CD4-positive, CD25-positive, alpha-beta regulatory T cell (primary cell): Measurements from ENCODE around the gene TLNRD1. TPM values are rescaled to one million over a fixed set of nuclear protein-coding genes. Genes with fewer than 3 reads are reported as not detected.

ENCODE experiments used
- ATAC-seq, 2 donors: fragments of 150-1000 bp; cut with Tn5 transposase; one replicate each; pipeline ENCODE4 v1.10.0; 2021; ENCODE audit warnings: low read depth in 2 of 2, moderate number of reproducible peaks in 2 of 2, moderate library complexity in 1 of 2
- DNase-seq, 3 donors: peaks; one replicate each; pipeline versions ENCODE4 v3.0.0 to v3.0.0-alpha.2; 2012 to 2022; ENCODE audit warnings: mixed read lengths in 1 of 3
- H3K27ac ChIP-seq: one replicate; pipeline ENCODE4 v1.7.0; 2013; ENCODE audit warnings: mild to moderate bottlenecking, low read length; ENCODE audit not compliant: insufficient read depth, poor library complexity, severe bottlenecking
- H3K27me3 ChIP-seq: one replicate; pipeline ENCODE4 v1.7.0; 2013; ENCODE audit warnings: low read length; ENCODE audit not compliant: control insufficient read depth, insufficient read depth
- H3K36me3 ChIP-seq: one replicate; pipeline ENCODE4 v1.7.0; 2013; ENCODE audit warnings: mild to moderate bottlenecking, low read length, moderate library complexity; ENCODE audit not compliant: control insufficient read depth, insufficient read depth
- H3K4me1 ChIP-seq: 2 replicates; pipeline ENCODE4 v1.7.0; 2013; ENCODE audit warnings: mild to moderate bottlenecking, low read length; ENCODE audit not compliant: insufficient read depth, control insufficient read depth, poor library complexity, severe bottlenecking
- H3K4me3 ChIP-seq: one replicate; pipeline ENCODE4 v1.7.0; 2013; ENCODE audit warnings: low read depth, mild to moderate bottlenecking, low read length, moderate library complexity
- H3K9me3 ChIP-seq, 2 experiments: 1 replicate in 1 of 2; 2 replicates in 1 of 2; pipeline ENCODE4 v1.7.0; 2013; ENCODE audit warnings: low read length in 2 of 2, mild to moderate bottlenecking in 1 of 2, moderate library complexity in 1 of 2; ENCODE audit not compliant: control insufficient read depth in 2 of 2
- H3K27ac Mint-ChIP-seq, 3 donors: one replicate each; pipeline ENCODE4 v1.8.0; 2020 to 2022; ENCODE audit warnings: mild to moderate bottlenecking in 3 of 3, mixed read lengths in 3 of 3, moderate library complexity in 2 of 3
- H3K27me3 Mint-ChIP-seq: one replicate; pipeline ENCODE4 v1.8.0; 2022; ENCODE audit warnings: mild to moderate bottlenecking, mixed read lengths
- H3K36me3 Mint-ChIP-seq: one replicate; pipeline ENCODE4 v1.8.0; 2020; ENCODE audit warnings: mixed read lengths
- H3K4me1 Mint-ChIP-seq, 4 donors: one replicate each; pipeline ENCODE4 v1.8.0; 2020 to 2022; ENCODE audit warnings: mixed read lengths in 4 of 4, mild to moderate bottlenecking in 1 of 4
- H3K4me3 Mint-ChIP-seq, 4 donors: one replicate each; pipeline ENCODE4 v1.8.0; 2020 to 2022; ENCODE audit warnings: mild to moderate bottlenecking in 4 of 4, mixed read lengths in 4 of 4, moderate library complexity in 3 of 4
- H3K9me3 Mint-ChIP-seq, 7 donors: one replicate each; pipeline ENCODE4 v1.8.0; 2020 to 2022; ENCODE audit warnings: mixed read lengths in 7 of 7, mild to moderate bottlenecking in 3 of 7, moderate library complexity in 2 of 7
- polyA plus RNA-seq, 4 donors: library from polyadenylated mRNA; unstranded; fragments of 300-500 nt; fragmentation: Illumina TruSeq; gene quantifications; one replicate each; pipeline ENCODE4 v1.2.3, GENCODE V29; 2021
- total RNA-seq: library from RNA; stranded (reverse); gene quantifications from one replicate; pipeline ENCODE4 v1.2.3, GENCODE V29; 2022

The TLNRD1 gene
- total and polyA plus RNA-seq, 5 donors from 2014 or later, result 3.1 to 17.7 (median 4.6) TPM

GRCh38 chr15:81030301-81030750, 29.6 kb downstream of the TLNRD1 start:
- Histone ChIP-seq H3K4me3 (no peak overlapping the region), H3K9me3 (peaks cover 0 to 4% of the 10 kb centered on the region in 2 experiments), H3K27ac (no peak overlapping the region), H3K27me3 (no peaks in the 10 kb centered on the region), H3K36me3 (no peaks in the 10 kb centered on the region), H3K4me1 (no peaks in the 10 kb centered on the region)
- Mint-ChIP-seq H3K9me3 (peaks cover 0 to 7% (median 0%) of the 10 kb centered on the region in 7 donors), H3K4me3 (no peak overlapping the region), H3K27ac (no peak overlapping the region), H3K4me1 (peaks cover 2 to 30% (median 7%) of the 10 kb centered on the region in 4 donors), H3K27me3 (no peaks in the 10 kb centered on the region), H3K36me3 (no peaks in the 10 kb centered on the region)
- ATAC-seq (no peak), DNase-seq (no peak)

GRCh38 chr15:81031203-81031602, 30.5 kb downstream of the TLNRD1 start:
- H3K9me3 Mint-ChIP-seq, result peaks cover 0 to 7% (median 0%) of the 10 kb centered on the region in 7 donors
- Histone ChIP-seq H3K9me3 (peaks cover 0 to 4% of the 10 kb centered on the region in 2 experiments), H3K27me3 (no peaks in the 10 kb centered on the region), H3K4me1 (no peaks in the 10 kb centered on the region), H3K36me3 (no peaks in the 10 kb centered on the region), H3K4me3 (no peak overlapping the region), H3K27ac (no peak overlapping the region)
- H3K27ac Mint-ChIP-seq, result peak overlapping the region in 1 of 3 donors; percentile 50
- H3K4me3 Mint-ChIP-seq, result no peak overlapping the region
- ATAC-seq (no peak), DNase-seq (no peak)
- H3K4me1 Mint-ChIP-seq, result peaks cover 2 to 28% (median 7%) of the 10 kb centered on the region in 4 donors
- H3K27me3 Mint-ChIP-seq, result no peaks in the 10 kb centered on the region
- no peaks in the 10 kb centered on the region for H3K36me3 Mint-ChIP-seq

- Mint-ChIP-seq H3K36me3 (no peaks in the 10 kb centered on the region), H3K27me3 (no peaks in the 10 kb centered on the region), H3K4me3 (no peak overlapping the region), H3K4me1 (peaks cover 0 to 28% (median 7%) of the 10 kb centered on the region in 4 donors), H3K9me3 (peaks cover 0 to 7% (median 0%) of the 10 kb centered on the region in 7 donors), H3K27ac (peak overlapping the region in 1 of 3 donors; percentile 50)
- Histone ChIP-seq H3K4me3 (no peak overlapping the region), H3K4me1 (no peaks in the 10 kb centered on the region), H3K27me3 (no peaks in the 10 kb centered on the region), H3K27ac (no peak overlapping the region), H3K36me3 (no peaks in the 10 kb centered on the region), H3K9me3 (peaks cover 0 to 4% of the 10 kb centered on the region in 2 experiments)
- ATAC-seq (no peak), DNase-seq (no peak)
Measured at GRCh38 chr15:81032355-81032754, 31.6 kb downstream of the TLNRD1 start.

- H3K27me3 Mint-ChIP-seq, result no peaks in the 10 kb centered on the region
- no peaks in the 10 kb centered on the region for H3K36me3 Mint-ChIP-seq
- peak overlapping the region in 2 of 3 donors; percentile 9 to 50 for H3K27ac Mint-ChIP-seq
- no peaks in the 10 kb centered on the region for H3K36me3 ChIP-seq
- H3K27me3 ChIP-seq, result no peaks in the 10 kb centered on the region
- no peaks in the 10 kb centered on the region for H3K4me1 ChIP-seq
- H3K4me3 Mint-ChIP-seq, result no peak overlapping the region
- peaks cover 0 to 28% (median 7%) of the 10 kb centered on the region in 4 donors for H3K4me1 Mint-ChIP-seq
- H3K9me3 Mint-ChIP-seq, result peaks cover 0 to 7% (median 0%) of the 10 kb centered on the region in 7 donors
- ATAC-seq (no peak), DNase-seq (peak in 1 of 3 donors; percentile 32)
- H3K27ac ChIP-seq, result no peak overlapping the region
- H3K4me3 ChIP-seq, result no peak overlapping the region
- peaks cover 0 to 4% of the 10 kb centered on the region in 2 experiments for H3K9me3 ChIP-seq
Measured at GRCh38 chr15:81032818-81033217, 32.1 kb downstream of the TLNRD1 start.

- H3K9me3 ChIP-seq, result peaks cover 0 to 4% of the 10 kb centered on the region in 2 experiments
- H3K27ac ChIP-seq, result no peak overlapping the region
- no peak overlapping the region for H3K4me3 ChIP-seq
- no peaks in the 10 kb centered on the region for H3K36me3 ChIP-seq
- ATAC-seq (no peak), DNase-seq (no peak)
- Mint-ChIP-seq H3K4me1 (peaks cover 3 to 28% (median 9%) of the 10 kb centered on the region in 4 donors), H3K36me3 (no peaks in the 10 kb centered on the region), H3K27me3 (no peaks in the 10 kb centered on the region), H3K4me3 (no peak overlapping the region), H3K27ac (no peak overlapping the region), H3K9me3 (peaks cover 0 to 7% (median 0%) of the 10 kb centered on the region in 7 donors)
- no peaks in the 10 kb centered on the region for H3K4me1 ChIP-seq
- no peaks in the 10 kb centered on the region for H3K27me3 ChIP-seq
Measured at GRCh38 chr15:81033508-81033907, 32.8 kb downstream of the TLNRD1 start.

GRCh38 chr15:81037952-81038743, 37.4 kb downstream of the TLNRD1 start:
- Mint-ChIP-seq H3K36me3 (no peaks in the 10 kb centered on the region), H3K27me3 (no peaks in the 10 kb centered on the region), H3K4me1 (peaks cover 11 to 22% (median 17%) of the 10 kb centered on the region in 4 donors), H3K4me3 (no peak overlapping the region), H3K9me3 (peaks cover 0 to 2% (median 0%) of the 10 kb centered on the region in 7 donors), H3K27ac (peak overlapping the region in 1 of 3 donors; percentile 96)
- Histone ChIP-seq H3K27ac (no peak overlapping the region), H3K4me1 (peaks cover 11% of the 10 kb centered on the region), H3K27me3 (no peaks in the 10 kb centered on the region), H3K9me3 (no peaks in the 10 kb centered on the region), H3K36me3 (no peaks in the 10 kb centered on the region), H3K4me3 (no peak overlapping the region)
- no peak for DNase-seq
- ATAC-seq, result no peak

GRCh38 chr15:81038975-81039607, 38.4 kb downstream of the TLNRD1 start:
- Mint-ChIP-seq H3K27me3 (no peaks in the 10 kb centered on the region), H3K27ac (peak overlapping the region; percentile 42 to 84 (median 81)), H3K9me3 (peaks cover 0 to 2% (median 0%) of the 10 kb centered on the region in 7 donors), H3K36me3 (no peaks in the 10 kb centered on the region), H3K4me1 (peaks cover 8 to 19% (median 16%) of the 10 kb centered on the region in 4 donors), H3K4me3 (peak overlapping the region in 1 of 4 donors; percentile 46)
- peak in 1 of 3 donors; percentile 72 for DNase-seq
- peak overlapping the region; percentile 11 for H3K4me3 ChIP-seq
- peaks cover 11% of the 10 kb centered on the region for H3K4me1 ChIP-seq
- peak overlapping the region; percentile 15 for H3K27ac ChIP-seq
- no peaks in the 10 kb centered on the region for H3K36me3 ChIP-seq
- no peaks in the 10 kb centered on the region for H3K27me3 ChIP-seq
- no peaks in the 10 kb centered on the region for H3K9me3 ChIP-seq
- ATAC-seq, result no peak
